Endothelial cell of umbilical vein (primary cell): ENCODE measurements around the gene ZNF543. TPM values are rescaled to one million over a fixed set of nuclear protein-coding genes. Genes with fewer than 3 reads are reported as not detected.

Experiments used
- BruUV-seq: library from RNA; stranded (reverse); fragments of 400-500 nt; replicated peaks from 2 replicates; lab custom pipeline; 2021; lab: Mats Ljungman, UMichigan
- CTCF ChIA-PET: fragments of 300-600, 350-600 bp; sonication (Branson Sonifier 250); formaldehyde crosslinking; loops from one replicate; lab custom pipeline; 2021; ENCODE audit warnings: antibody characterized with exemption, inconsistent platforms; lab: Charles Lee
- POLR2A ChIA-PET: fragments of 300-600, 350-600 bp; sonication (Branson Sonifier 250); formaldehyde crosslinking; loops from one replicate; lab custom pipeline; 2021; ENCODE audit warnings: antibody characterized with exemption, inconsistent platforms; lab: Charles Lee
- DNase-seq: peaks from one replicate; pipeline ENCODE4 v3.0.0-alpha.2; 2011; ENCODE audit warnings: low read depth, low spot score
- FAIRE-seq: peaks from 2 replicates; lab custom pipeline; 2011; peaks lifted over from hg19 to GRCh38; lab: Jason Lieb, UNC
- H2AFZ ChIP-seq: 2 replicates; pipeline ENCODE4 v1.6.0; 2012; ENCODE audit warnings: low read depth, low read length, control low read depth, inconsistent platforms
- H3K27ac ChIP-seq: 2 replicates; pipeline ENCODE4 v1.5.1; 2011; ENCODE audit warnings: low read depth, mild to moderate bottlenecking, control low read depth, low read length, moderate library complexity; ENCODE audit not compliant: insufficient read depth
- H3K27me3 ChIP-seq, 2 experiments: 2 replicates each; pipeline versions ENCODE4 v1.6.0 to v1.6.1; 2011; ENCODE audit warnings: low read length in 2 of 2, mixed read lengths in 1 of 2; ENCODE audit not compliant: control insufficient read depth in 2 of 2, insufficient read depth in 2 of 2
- H3K36me3 ChIP-seq, 2 experiments: 2 replicates in 1 of 2; 3 replicates in 1 of 2; pipeline ENCODE4 v1.5.1; 2011; ENCODE audit warnings: low read length in 2 of 2, mild to moderate bottlenecking in 1 of 2, moderate library complexity in 1 of 2; ENCODE audit not compliant: control insufficient read depth in 2 of 2, insufficient read depth in 2 of 2; ENCODE audit errors: extremely low read depth in 1 of 2
- H3K4me1 ChIP-seq: 3 replicates; pipeline ENCODE4 v1.5.1; 2011; ENCODE audit warnings: mild to moderate bottlenecking, low read length; ENCODE audit not compliant: control insufficient read depth, insufficient read depth; ENCODE audit errors: extremely low read depth
- H3K4me2 ChIP-seq: 2 replicates; pipeline ENCODE4 v1.6.1; 2011; ENCODE audit warnings: low read length, control low read depth, mixed read lengths; ENCODE audit not compliant: insufficient read depth
- H3K4me3 ChIP-seq, 3 experiments: fragments of 200-600 bp in 1 of 3; sonication (generic), shearing (Covaris generic) in 1 of 3; replicated peaks in 1 of 3; 2 replicates each; pipeline ENCODE4 v1.5.1; 2011 to 2016; ENCODE audit warnings: control low read depth in 3 of 3, low read length in 3 of 3, mild to moderate bottlenecking in 2 of 3, inconsistent platforms in 1 of 3, low read depth in 1 of 3, moderate library complexity in 1 of 3; ENCODE audit not compliant: insufficient read depth in 1 of 3
- H3K79me2 ChIP-seq: 2 replicates; pipeline ENCODE4 v1.6.0; 2012; ENCODE audit warnings: low read length, inconsistent platforms; ENCODE audit not compliant: control insufficient read depth, insufficient read depth
- H3K9ac ChIP-seq: replicated peaks from 2 replicates; pipeline ENCODE3; 2011; ENCODE audit warnings: low read length, control low read depth; ENCODE audit not compliant: insufficient read depth; ENCODE audit errors: extremely low read depth
- H3K9me1 ChIP-seq: replicated peaks from 3 replicates; pipeline ENCODE4 v1.6.0; 2011; ENCODE audit warnings: mild to moderate bottlenecking, low read length; ENCODE audit not compliant: control insufficient read depth, insufficient read depth; ENCODE audit errors: extremely low read depth
- H3K9me3 ChIP-seq: replicated peaks from 2 replicates; pipeline ENCODE4 v1.5.1; 2012; ENCODE audit warnings: low read length, inconsistent platforms; ENCODE audit not compliant: control insufficient read depth, insufficient read depth
- H4K20me1 ChIP-seq: replicated peaks from 2 replicates; pipeline ENCODE3; 2011; ENCODE audit warnings: mild to moderate bottlenecking, low read length; ENCODE audit not compliant: control insufficient read depth, insufficient read depth; ENCODE audit errors: extremely low read depth
- EZH2 ChIP-seq: IDR thresholded peaks from 2 replicates; pipeline ENCODE4 v1.6.1; 2012; ENCODE audit warnings: borderline replicate concordance, low read depth, mild to moderate bottlenecking, moderate library complexity, low read length, inconsistent platforms; ENCODE audit not compliant: severe bottlenecking
- FOS ChIP-seq: IDR thresholded peaks from 2 replicates; pipeline ENCODE4 v1.6.1; 2011; ENCODE audit warnings: mild to moderate bottlenecking, low read length, moderate library complexity, borderline replicate concordance; ENCODE audit not compliant: insufficient read depth
- GATA2 ChIP-seq: IDR thresholded peaks from 2 replicates; pipeline ENCODE4 v1.7.0; 2011; ENCODE audit warnings: low read depth, mild to moderate bottlenecking, moderate library complexity, mixed read lengths, low read length; ENCODE audit not compliant: insufficient read length, insufficient read depth
- JUN ChIP-seq: IDR thresholded peaks from 2 replicates; pipeline ENCODE4 v1.6.1; 2011; ENCODE audit warnings: borderline replicate concordance, low read depth; ENCODE audit not compliant: insufficient read length, insufficient read depth
- MYC ChIP-seq: IDR thresholded peaks from one replicate; pipeline ENCODE4 v1.6.1; 2011; ENCODE audit warnings: mild to moderate bottlenecking, low read depth, low read length
- dilution Hi-C: fragments of 300-500 bp; cut with MboI; formaldehyde crosslinking; loops from one replicate; pipeline ENCODE4 v1.15.0; 2019; ENCODE audit warnings: low sequenced_read_pairs; ENCODE audit not compliant: extremely low pct_ligation_motif_present
- intact Hi-C: fragments of 100-400 bp; cut with micrococcal nuclease; formaldehyde crosslinking; loops from one replicate; pipeline ENCODE4 v1.10.0; 2022
- polyA plus RNA-seq, 4 experiments: library from polyadenylated mRNA; depleted of rRNA in 3 of 4; stranded (reverse) in 3 of 4; unstranded in 1 of 4; fragments of >200 nt; gene quantifications; 2 replicates each; pipeline versions ENCODE4 v1.2.1 to v1.2.3, GENCODE V29; 2011 to 2012; ENCODE audit warnings: missing spikeins in 1 of 4
- total RNA-seq: library from RNA; stranded (reverse); gene quantifications from 2 replicates; pipeline ENCODE4 v1.2.3, GENCODE V29; 2021

The ZNF543 gene
- total and polyA plus RNA-seq, 2 donors (not counting 3 experiments of a cell fraction or from before 2014, with no cell fraction given), result 1.1 to 5.3 TPM

GRCh38 chr19:57377498-57378146, 57.4 kb downstream of the ZNF543 start:
- intact Hi-C loops, result no loop called here
- no peak overlapping the region for H3K4me3 ChIP-seq
- H2AFZ ChIP-seq, result no peak overlapping the region
- no peak overlapping the region for H3K27ac ChIP-seq
- H4K20me1 ChIP-seq, result no peaks in the 10 kb centered on the region
- ChIA-PET CTCF (no interaction called here), POLR2A (no interaction called here)
- H3K27me3 ChIP-seq, result no peaks in the 10 kb centered on the region
- H3K36me3 ChIP-seq, result peaks cover 0 to 13% of the 10 kb centered on the region in 2 experiments
- dilution Hi-C loops, result no loop called here
- BruUV-seq, result no TSS peak
- peaks cover 13% of the 10 kb centered on the region for H3K9me3 ChIP-seq
- TF ChIP-seq JUN (no peak), MYC (no peak), EZH2 (no peak), GATA2 (no peak), FOS (no peak)
- DNase-seq (no peak), FAIRE-seq (no peak)
- H3K9ac ChIP-seq, result no peak overlapping the region
- no peaks in the 10 kb centered on the region for H3K79me2 ChIP-seq
- H3K4me2 ChIP-seq, result no peak overlapping the region
- no peaks in the 10 kb centered on the region for H3K4me1 ChIP-seq
- no peaks in the 10 kb centered on the region for H3K9me1 ChIP-seq

Other genes starting within 250 kb of the ZNF543 start
- gene USP29, start 200.5 kb upstream of the ZNF543 start, total RNA-seq, result not detected in 2 replicates
- gene USP29, start 200.5 kb upstream of the ZNF543 start, polyA plus RNA-seq, result not detected in 2 replicates
- not detected in 2 replicates for gene ZIM3, start 175.3 kb upstream of the ZNF543 start, total RNA-seq
- gene ZIM3, start 175.3 kb upstream of the ZNF543 start, polyA plus RNA-seq, result not detected in 2 replicates
- not detected in 2 replicates for gene DUXA, start 153.0 kb upstream of the ZNF543 start, total RNA-seq
- not detected in 2 replicates for gene DUXA, start 153.0 kb upstream of the ZNF543 start, polyA plus RNA-seq
- 18.2 and 20.5 TPM in 2 replicates for gene ZNF264, start 129.0 kb upstream of the ZNF543 start, total RNA-seq
- 3.9 and 4.4 TPM in 2 replicates for gene ZNF264, start 129.0 kb upstream of the ZNF543 start, polyA plus RNA-seq
- gene AURKC, start 89.4 kb upstream of the ZNF543 start, total RNA-seq, result 0.82 and 1.7 TPM in 2 replicates
- gene AURKC, start 89.4 kb upstream of the ZNF543 start, polyA plus RNA-seq, result 0.55 and 0.68 TPM in 2 replicates
- 8.6 and 8.7 TPM in 2 replicates for gene ZNF805, start 79.8 kb upstream of the ZNF543 start, total RNA-seq
- 1.6 TPM in 2 replicates for gene ZNF805, start 79.8 kb upstream of the ZNF543 start, polyA plus RNA-seq
- gene ZNF460, start 40.0 kb upstream of the ZNF543 start, total RNA-seq, result 26.9 and 29.3 TPM in 2 replicates
- 4.1 and 4.5 TPM in 2 replicates for gene ZNF460, start 40.0 kb upstream of the ZNF543 start, polyA plus RNA-seq
- gene ZNF304, start 30.8 kb downstream of the ZNF543 start, total RNA-seq, result 5.3 and 5.6 TPM in 2 replicates
- gene ZNF304, start 30.8 kb downstream of the ZNF543 start, polyA plus RNA-seq, result 2.4 and 2.5 TPM in 2 replicates
- 6.3 and 7.5 TPM in 2 replicates for gene TRAPPC2B, start 43.1 kb downstream of the ZNF543 start, total RNA-seq
- gene TRAPPC2B, start 43.1 kb downstream of the ZNF543 start, polyA plus RNA-seq, result 21.1 and 24.3 TPM in 2 replicates
- 2.7 and 3.2 TPM in 2 replicates for gene ZNF547, start 43.1 kb downstream of the ZNF543 start, total RNA-seq
- 1.9 and 3.1 TPM in 2 replicates for gene ZNF547, start 43.1 kb downstream of the ZNF543 start, polyA plus RNA-seq
- 7.8 and 8.8 TPM in 2 replicates for gene ZNF548, start 69.4 kb downstream of the ZNF543 start, total RNA-seq
- gene ZNF548, start 69.4 kb downstream of the ZNF543 start, polyA plus RNA-seq, result 7.5 and 7.7 TPM in 2 replicates
- 4.7 and 6.4 TPM in 2 replicates for gene ZNF17, start 90.7 kb downstream of the ZNF543 start, total RNA-seq
- 2.4 and 3.0 TPM in 2 replicates for gene ZNF17, start 90.7 kb downstream of the ZNF543 start, polyA plus RNA-seq
- 8.9 and 11.5 TPM in 2 replicates for gene ZNF749, start 114.9 kb downstream of the ZNF543 start, total RNA-seq
- gene ZNF749, start 114.9 kb downstream of the ZNF543 start, polyA plus RNA-seq, result 8.5 and 8.8 TPM in 2 replicates
- gene VN1R1, start 136.7 kb downstream of the ZNF543 start, total RNA-seq, result 0.23 and 0.38 TPM in 2 replicates
- 0.08 and 0.14 TPM in 2 replicates for gene VN1R1, start 136.7 kb downstream of the ZNF543 start, polyA plus RNA-seq
- 6.4 and 7.0 TPM in 2 replicates for gene ZNF772, start 157.1 kb downstream of the ZNF543 start, total RNA-seq
- gene ZNF772, start 157.1 kb downstream of the ZNF543 start, polyA plus RNA-seq, result 1.5 and 3.1 TPM in 2 replicates
- gene ZNF419, start 167.3 kb downstream of the ZNF543 start, total RNA-seq, result 6.3 and 7.2 TPM in 2 replicates
- gene ZNF419, start 167.3 kb downstream of the ZNF543 start, polyA plus RNA-seq, result 5.1 and 6.4 TPM in 2 replicates
- 4.3 and 5.5 TPM in 2 replicates for gene ZNF773, start 179.5 kb downstream of the ZNF543 start, total RNA-seq
- 4.0 and 5.1 TPM in 2 replicates for gene ZNF773, start 179.5 kb downstream of the ZNF543 start, polyA plus RNA-seq
- 3.1 and 3.5 TPM in 2 replicates for gene ZNF549, start 206.9 kb downstream of the ZNF543 start, total RNA-seq
- 1.1 and 1.4 TPM in 2 replicates for gene ZNF549, start 206.9 kb downstream of the ZNF543 start, polyA plus RNA-seq
- gene ZNF550, start 239.4 kb downstream of the ZNF543 start, total RNA-seq, result 4.8 and 8.4 TPM in 2 replicates
- 2.0 and 2.5 TPM in 2 replicates for gene ZNF550, start 239.4 kb downstream of the ZNF543 start, polyA plus RNA-seq